ENCODE results near the gene AMIGO2. TPM values are rescaled to one million over a fixed set of nuclear protein-coding genes. Genes with fewer than 3 reads are reported as not detected.
"Not testable (repeated sequence)": the region's sequence is repeated elsewhere in the genome, so short reads cannot be mapped to it uniquely, and the experiment has no call there.

AMIGO2 gene
- total and polyA plus RNA-seq, 8 donors: 1.6 to 10.5 (median 3.5) TPM

GRCh38 chr12:47123730-47124129, 44.0 kb upstream of the AMIGO2 start:
- 48 to 70% (median 55%) methylated on average over 1 of the region's 1 CpG for WGBS, 5 donors
- Histone ChIP-seq H3K27me3 (no peaks in the 10 kb centered on the region), H3K36me3 (no peaks in the 10 kb centered on the region), H3K27ac (no peak overlapping the region), H3K9me3 (no peaks in the 10 kb centered on the region), H3K4me1 (no peaks in the 10 kb centered on the region), H3K4me3 (no peak overlapping the region)
- intact Hi-C loops (cut with DNase I; ENCODE audit: low total_unique reads): no loop called here
- no peak for DNase-seq
- no peak for TF ChIP-seq EP300 (IDR thresholded peaks at IDR 0.05)
- TF ChIP-seq POLR2A (IDR thresholded peaks at IDR 0.05): no peak
- TF ChIP-seq CTCF (IDR thresholded peaks at IDR 0.05): no peak
- TF ChIP-seq POLR2AphosphoS5 (IDR thresholded peaks at IDR 0.05): no peak

GRCh38 chr12:47122602-47123001, 42.8 kb upstream of the AMIGO2 start:
- intact Hi-C loops (cut with DNase I; ENCODE audit: low total_unique reads): no loop called here
- TF ChIP-seq POLR2A (IDR thresholded peaks at IDR 0.05) (no peak), EP300 (IDR thresholded peaks at IDR 0.05) (no peak), CTCF (IDR thresholded peaks at IDR 0.05) (no peak), POLR2AphosphoS5 (IDR thresholded peaks at IDR 0.05) (no peak)
- H3K27me3 ChIP-seq: no peaks in the 10 kb centered on the region
- H3K27ac ChIP-seq: no peak overlapping the region
- H3K36me3 ChIP-seq: no peaks in the 10 kb centered on the region
- H3K4me3 ChIP-seq: no peak overlapping the region
- no peak for DNase-seq
- H3K9me3 ChIP-seq: no peaks in the 10 kb centered on the region
- WGBS, 5 donors: 91 to 100% (median 97%) methylated on average over 1 of the region's 1 CpG
- H3K4me1 ChIP-seq: no peaks in the 10 kb centered on the region

- DNase-seq: no peak
- Histone ChIP-seq H3K9me3 (no peaks in the 10 kb centered on the region), H3K4me3 (no peak overlapping the region), H3K36me3 (no peaks in the 10 kb centered on the region), H3K27ac (no peak overlapping the region), H3K4me1 (no peaks in the 10 kb centered on the region), H3K27me3 (no peaks in the 10 kb centered on the region)
- TF ChIP-seq POLR2AphosphoS5 (IDR thresholded peaks at IDR 0.05) (no peak), CTCF (IDR thresholded peaks at IDR 0.05) (no peak), EP300 (IDR thresholded peaks at IDR 0.05) (no peak), POLR2A (IDR thresholded peaks at IDR 0.05) (no peak)
- 85 to 92% (median 86%) methylated on average over 5 of the region's 5 CpGs for WGBS, 5 donors
- intact Hi-C loops (cut with DNase I; ENCODE audit: low total_unique reads): no loop called here
Observed at GRCh38 chr12:47121146-47121545, 41.4 kb upstream of the AMIGO2 start.

GRCh38 chr12:47120736-47121135, 41.0 kb upstream of the AMIGO2 start:
- H3K4me1 ChIP-seq: no peaks in the 10 kb centered on the region
- WGBS, 5 donors: 87 to 93% (median 91%) methylated on average over 3 of the region's 3 CpGs
- H3K27ac ChIP-seq: no peak overlapping the region
- DNase-seq: no peak
- no peaks in the 10 kb centered on the region for H3K27me3 ChIP-seq
- intact Hi-C loops (cut with DNase I; ENCODE audit: low total_unique reads): no loop called here
- no peak for TF ChIP-seq CTCF (IDR thresholded peaks at IDR 0.05)
- no peaks in the 10 kb centered on the region for H3K36me3 ChIP-seq
- no peak overlapping the region for H3K4me3 ChIP-seq
- H3K9me3 ChIP-seq: no peaks in the 10 kb centered on the region

- H3K9me3 ChIP-seq; H3K4me3 ChIP-seq; H3K4me1 ChIP-seq; intact Hi-C loops (cut with DNase I; ENCODE audit: low total_unique reads); H3K27ac ChIP-seq; H3K27me3 ChIP-seq; H3K36me3 ChIP-seq; DNase-seq: not testable (repeated sequence)
- 71 to 100% (median 93%) methylated on average over 1 to 3 of the region's 3 CpGs for WGBS, 5 donors
Observed at GRCh38 chr12:47117305-47117704, 37.5 kb upstream of the AMIGO2 start.

Measured in stomach (tissue), 9 donors.